Type B pancreatic cell (in vitro differentiated cells): ENCODE data around the gene SMOC2. TPM values are rescaled to one million over a fixed set of nuclear protein-coding genes. Genes with fewer than 3 reads are reported as not detected.

Source experiments
- DNase-seq: peaks from one replicate; pipeline ENCODE4 v3.0.0; 2021; ENCODE audit warnings: mixed read lengths; ENCODE audit not compliant: unreplicated experiment; ENCODE audit errors: extremely low spot score
- H3K27ac Mint-ChIP-seq: 2 replicates; pipeline ENCODE4 v1.8.0; 2021; ENCODE audit warnings: mild to moderate bottlenecking, mixed read lengths
- H3K27me3 Mint-ChIP-seq: 2 replicates; pipeline ENCODE4 v1.8.0; 2021; ENCODE audit warnings: mixed read lengths
- H3K36me3 Mint-ChIP-seq: 2 replicates; pipeline ENCODE4 v1.8.0; 2021; ENCODE audit warnings: mixed read lengths
- H3K4me1 Mint-ChIP-seq: one replicate; pipeline ENCODE4 v1.8.0; 2021; ENCODE audit warnings: mixed read lengths; ENCODE audit not compliant: unreplicated experiment
- H3K4me3 Mint-ChIP-seq: 2 replicates; pipeline ENCODE4 v1.8.0; 2021; ENCODE audit warnings: mild to moderate bottlenecking, mixed read lengths
- H3K9me3 Mint-ChIP-seq: 2 replicates; pipeline ENCODE4 v1.8.0; 2021; ENCODE audit warnings: mixed read lengths
- CTCF ChIP-seq: fragments of 200-600 bp; sonication (generic); conservative IDR thresholded peaks from 2 replicates; pipeline ENCODE4 v1.5.0; 2021; ENCODE audit warnings: antibody characterized with exemption, mild to moderate bottlenecking
- total RNA-seq: library from RNA; stranded (reverse); gene quantifications from 2 replicates; pipeline ENCODE4 v1.2.1, GENCODE V29; 2021; ENCODE audit warnings: low replicate concordance

Gene SMOC2
- total RNA-seq, 1 donor from 2014 or later: 18.9 TPM

- no peak for DNase-seq
- Mint-ChIP-seq H3K27ac (no peak overlapping the region), H3K4me3 (no peak overlapping the region), H3K4me1 (peaks cover 11% of the 10 kb centered on the region), H3K36me3 (no peaks in the 10 kb centered on the region), H3K27me3 (no peaks in the 10 kb centered on the region), H3K9me3 (no peaks in the 10 kb centered on the region)
- TF ChIP-seq CTCF: no peak
Observed at GRCh38 chr6:168578036-168578435, 137.1 kb downstream of the SMOC2 start.

GRCh38 chr6:168581236-168581635 is 140.3 kb downstream of the SMOC2 start:
- H3K9me3 Mint-ChIP-seq: no peaks in the 10 kb centered on the region
- no peak overlapping the region for H3K4me3 Mint-ChIP-seq
- peaks cover 14% of the 10 kb centered on the region for H3K4me1 Mint-ChIP-seq
- TF ChIP-seq CTCF: no peak
- no peaks in the 10 kb centered on the region for H3K27me3 Mint-ChIP-seq
- DNase-seq: no peak
- no peaks in the 10 kb centered on the region for H3K36me3 Mint-ChIP-seq
- H3K27ac Mint-ChIP-seq: no peak overlapping the region

GRCh38 chr6:168581706-168582105 is 140.7 kb downstream of the SMOC2 start:
- Mint-ChIP-seq H3K27ac (no peak overlapping the region), H3K4me3 (no peak overlapping the region), H3K4me1 (peaks cover 14% of the 10 kb centered on the region), H3K9me3 (no peaks in the 10 kb centered on the region), H3K27me3 (no peaks in the 10 kb centered on the region), H3K36me3 (no peaks in the 10 kb centered on the region)
- TF ChIP-seq CTCF: no peak
- no peak for DNase-seq

- Mint-ChIP-seq H3K4me1 (peaks cover 18% of the 10 kb centered on the region), H3K4me3 (no peak overlapping the region), H3K9me3 (peaks cover 6% of the 10 kb centered on the region), H3K36me3 (no peaks in the 10 kb centered on the region), H3K27me3 (no peaks in the 10 kb centered on the region), H3K27ac (no peak overlapping the region)
- no peak for DNase-seq
- TF ChIP-seq CTCF: no peak
Observed at GRCh38 chr6:168582571-168582981, 141.6 kb downstream of the SMOC2 start.

GRCh38 chr6:168583126-168583525 is 142.1 kb downstream of the SMOC2 start:
- H3K36me3 Mint-ChIP-seq: no peaks in the 10 kb centered on the region
- H3K4me3 Mint-ChIP-seq: no peak overlapping the region
- no peak overlapping the region for H3K27ac Mint-ChIP-seq
- H3K9me3 Mint-ChIP-seq: peaks cover 6% of the 10 kb centered on the region
- DNase-seq: no peak
- peaks cover 18% of the 10 kb centered on the region for H3K4me1 Mint-ChIP-seq
- no peak for TF ChIP-seq CTCF
- H3K27me3 Mint-ChIP-seq: no peaks in the 10 kb centered on the region

GRCh38 chr6:168583821-168584220 is 142.8 kb downstream of the SMOC2 start:
- no peaks in the 10 kb centered on the region for H3K36me3 Mint-ChIP-seq
- peak overlapping the region; percentile 59 for H3K27ac Mint-ChIP-seq
- H3K4me1 Mint-ChIP-seq: peaks cover 18% of the 10 kb centered on the region
- no peak overlapping the region for H3K4me3 Mint-ChIP-seq
- H3K27me3 Mint-ChIP-seq: no peaks in the 10 kb centered on the region
- TF ChIP-seq CTCF: no peak
- no peak for DNase-seq
- peaks cover 6% of the 10 kb centered on the region for H3K9me3 Mint-ChIP-seq
